NOMO-1 treated with DMSO at 0.1 percent for 48 hours (cell line): ENCODE data around the gene GEMIN7.

Experiments used
- DNase-seq: peaks from one replicate; lab custom pipeline; 2025; ENCODE audit not compliant: unreplicated experiment; lab: John Stamatoyannopoulos, UW

The GEMIN7 gene

GRCh38 chr19:45059258-45059965 lies 19.6 kb upstream of the GEMIN7 start:
- peak; percentile 68 for DNase-seq

- no peak for DNase-seq
Observed at GRCh38 chr19:45061965-45062364, 17.1 kb upstream of the GEMIN7 start.

- no peak for DNase-seq
Observed at GRCh38 chr19:45063851-45064801, 14.9 kb upstream of the GEMIN7 start.

- no peak for DNase-seq
Observed at GRCh38 chr19:45066921-45067661, 12.0 kb upstream of the GEMIN7 start.

- no peak for DNase-seq
Observed at GRCh38 chr19:45068041-45068440, 11.0 kb upstream of the GEMIN7 start.

GRCh38 chr19:45069056-45069455 lies 10.0 kb upstream of the GEMIN7 start:
- DNase-seq: no peak

- DNase-seq: no peak
Observed at GRCh38 chr19:45070214-45070613, 8.8 kb upstream of the GEMIN7 start.

GRCh38 chr19:45070861-45071544 lies 8.1 kb upstream of the GEMIN7 start:
- DNase-seq: no peak

GRCh38 chr19:45071545-45071938 lies 7.5 kb upstream of the GEMIN7 start:
- DNase-seq: no peak

- no peak for DNase-seq
Observed at GRCh38 chr19:45071969-45072790, 6.9 kb upstream of the GEMIN7 start.

- no peak for DNase-seq
Observed at GRCh38 chr19:45074744-45075300, 4.2 kb upstream of the GEMIN7 start.

GRCh38 chr19:45075301-45076028 lies 3.6 kb upstream of the GEMIN7 start:
- peak; percentile 97 for DNase-seq

- peak; percentile 66 for DNase-seq
Observed at GRCh38 chr19:45076029-45076850, 2.8 kb upstream of the GEMIN7 start, which contains the start of gene ZNF296. Gene ZNF296, minus strand, starts transcription at chr19:45076478. Its CDS starts 105 bp downstream, at chr19:45076373.

GRCh38 chr19:45076851-45077730 lies 2.0 kb upstream of the GEMIN7 start:
- no peak for DNase-seq

GRCh38 chr19:45078390-45079062 lies 534 bp upstream of the GEMIN7 start:
- DNase-seq: no peak

- DNase-seq: no peak
Observed at GRCh38 chr19:45079911-45080370, 881 bp downstream of the GEMIN7 start.
